HepG2 (cell line): Measurements from ENCODE around the gene FAM32A. TPM values are rescaled to one million over a fixed set of nuclear protein-coding genes. Genes with fewer than 3 reads are reported as not detected.

Source experiments
- ADNP ChIP-seq: sonication (generic); formaldehyde crosslinking; IDR thresholded peaks from 2 replicates; pipeline ENCODE4 v1.4.0; 2020; ENCODE audit warnings: missing genetic modification reagents
- CEBPZ ChIP-seq: IDR thresholded peaks from 2 replicates; pipeline ENCODE4 v1.6.1; 2012; ENCODE audit warnings: low read length, improper control_type of control experiment
- GZF1 ChIP-seq: sonication (generic); formaldehyde crosslinking; IDR thresholded peaks from 2 replicates; pipeline ENCODE4 v1.5.1; 2020; ENCODE audit warnings: mild to moderate bottlenecking, missing genetic modification reagents
- KDM5B ChIP-seq: sonication (generic); formaldehyde crosslinking; IDR thresholded peaks from 2 replicates; pipeline ENCODE4 v1.4.0; 2020; ENCODE audit warnings: missing genetic modification reagents, mild to moderate bottlenecking, borderline replicate concordance
- KMT2B ChIP-seq: IDR thresholded peaks from 2 replicates; pipeline ENCODE4 v1.6.1; 2016; ENCODE audit warnings: missing genetic modification reagents, missing compliant biosample characterization
- NFIC ChIP-seq: IDR thresholded peaks from 2 replicates; pipeline ENCODE4 v1.6.1; 2012; ENCODE audit warnings: mild to moderate bottlenecking, low read length, inconsistent platforms
- SATB2 ChIP-seq: sonication (generic); formaldehyde crosslinking; IDR thresholded peaks from 2 replicates; pipeline ENCODE4 v1.5.0; 2020; ENCODE audit warnings: missing genetic modification reagents
- TFDP2 ChIP-seq: sonication (generic); formaldehyde crosslinking; IDR thresholded peaks from 2 replicates; pipeline ENCODE4 v1.4.0; 2020; ENCODE audit warnings: missing genetic modification reagents
- THRA ChIP-seq: sonication (generic); formaldehyde crosslinking; IDR thresholded peaks from 2 replicates; pipeline ENCODE4 v1.4.0; 2020; ENCODE audit warnings: missing genetic modification reagents, borderline replicate concordance
- TIGD3 ChIP-seq: sonication (generic); formaldehyde crosslinking; IDR thresholded peaks from 2 replicates; pipeline ENCODE4 v1.5.1; 2020; ENCODE audit warnings: mild to moderate bottlenecking, missing genetic modification reagents, borderline replicate concordance
- U2AF1 ChIP-seq: fragments of 200-400 bp; formaldehyde crosslinking; optimal IDR thresholded peaks from 2 replicates; pipeline ENCODE3; 2017; ENCODE audit warnings: mild to moderate bottlenecking, low read depth, low read length
- ZBTB4 ChIP-seq: sonication (generic); formaldehyde crosslinking; IDR thresholded peaks from 2 replicates; pipeline ENCODE4 v1.4.0; 2020; ENCODE audit warnings: missing genetic modification reagents, mild to moderate bottlenecking, borderline replicate concordance
- ZFP62 ChIP-seq: sonication (generic); formaldehyde crosslinking; IDR thresholded peaks from 2 replicates; pipeline ENCODE4 v1.4.0; 2020; ENCODE audit warnings: missing genetic modification reagents
- ZGPAT ChIP-seq: IDR thresholded peaks from 2 replicates; pipeline ENCODE4 v1.6.1; 2016; ENCODE audit warnings: mild to moderate bottlenecking
- ZNF335 ChIP-seq: sonication (generic); formaldehyde crosslinking; IDR thresholded peaks from 2 replicates; pipeline ENCODE4 v1.4.0; 2020; ENCODE audit warnings: missing genetic modification reagents
- ZNF441 ChIP-seq: sonication (generic); formaldehyde crosslinking; IDR thresholded peaks from 2 replicates; pipeline ENCODE4 v1.7.0; 2021; ENCODE audit warnings: missing genetic modification reagents, borderline replicate concordance
- ZNF629 ChIP-seq: sonication (generic); formaldehyde crosslinking; conservative IDR thresholded peaks from 2 replicates; pipeline ENCODE4 v1.5.0; 2020; ENCODE audit warnings: missing genetic modification reagents
- polyA plus RNA-seq, 8 experiments: library from polyadenylated mRNA; depleted of rRNA in 3 of 8; stranded (reverse) in 7 of 8; unstranded in 1 of 8; fragments of >200 nt; fragmentation: Illumina TruSeq in 4 of 8; extraction: Trizol in 4 of 8; gene quantifications; 2 replicates each; pipeline versions ENCODE4 v1.2.1 to v1.2.3, GENCODE V29; 2011 to 2016; ENCODE audit warnings: low read depth in 4 of 8, missing spikeins in 1 of 8, mixed read lengths in 1 of 8; ENCODE audit not compliant: insufficient read depth in 1 of 8
- total RNA-seq, 5 experiments: library from RNA; depleted of rRNA; stranded (reverse); fragments of >200 nt; fragmentation: Illumina TruSeq; extraction: Trizol; gene quantifications; 2 replicates each; pipeline ENCODE4 v1.2.3, GENCODE V29; 2016; ENCODE audit warnings: low read depth in 1 of 5

FAM32A gene
- total and polyA plus RNA-seq, 2 of the 13 experiments (the other 11 are each of a cell fraction or from before 2014, with no cell fraction given), result 85.8 to 86.2 TPM

- TF ChIP-seq CEBPZ (no peak), GZF1 (peak; percentile 58; the same call in 1 of the 2 replicates), ZNF441 (CRISPR knock-in tag) (no peak), U2AF1 (no peak), ZFP62 (CRISPR knock-in tag) (no peak), TIGD3 (no peak), ZGPAT (CRISPR knock-in tag) (peak; percentile 62), NFIC (no peak), KDM5B (peak; percentile 37; the same call in 1 of the 2 replicates), SATB2 (CRISPR knock-in tag) (no peak), KMT2B (peak; percentile 74), TFDP2 (CRISPR knock-in tag) (0 out of 2 replicates have a peak, but pooled peaks have one; percentile 28), ADNP (no peak), ZBTB4 (CRISPR knock-in tag) (no peak), THRA (CRISPR knock-in tag) (no peak), ZNF629 (CRISPR knock-in tag) (no peak), ZNF335 (CRISPR knock-in tag) (no peak)
Measured at GRCh38 chr19:16185123-16185767, at the start of gene FAM32A (continued).
